ENCODE results near the gene ARHGEF9. TPM values are rescaled to one million over a fixed set of nuclear protein-coding genes. Genes with fewer than 3 reads are reported as not detected.

The ARHGEF9 gene
- total RNA-seq, 1 experiment from 2014 or later: 16.7 TPM

DNA sequence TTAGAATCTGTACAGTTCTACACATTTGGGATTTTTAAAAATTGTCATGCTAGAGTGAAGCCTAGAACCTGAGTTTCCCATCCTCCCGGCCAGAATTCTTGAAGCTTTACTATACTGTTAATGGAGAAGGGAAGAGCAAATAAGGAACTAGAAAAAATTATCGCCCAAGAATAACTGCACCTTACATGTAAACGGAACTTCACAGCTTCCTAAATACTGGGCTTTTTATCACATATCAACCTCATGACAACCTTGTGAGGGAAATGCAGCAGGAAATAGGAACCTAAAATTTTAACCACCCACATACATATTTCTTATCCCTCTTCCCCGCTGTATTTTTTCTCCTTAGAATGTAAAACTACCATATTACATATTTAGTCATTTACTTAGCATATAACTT lies 19.3 kb downstream of the ARHGEF9 start:
- BruUV-seq (replicated peaks): no TSS peak
- Histone ChIP-seq H3K36me3 (ENCODE audit: control insufficient read depth, insufficient read depth, low read length) (no peaks in the 10 kb centered on the region), H3K27me3 (ENCODE audit: control insufficient read depth, insufficient read depth, low read length) (no peaks in the 10 kb centered on the region), H3K4me3 (ENCODE audit: low read depth in 2 of 2, low read length in 2 of 2) (no peak overlapping the region), H3K4me1 (ENCODE audit: control insufficient read depth, insufficient read depth, low read length) (no peaks in the 10 kb centered on the region), H3K27ac (ENCODE audit: low read length) (no peak overlapping the region), H3K9me3 (ENCODE audit: control insufficient read depth, insufficient read depth, low read depth, low read length) (no peaks in the 10 kb centered on the region)
- POLR2A ChIA-PET: no interaction called here
- CTCF ChIA-PET: no interaction called here
- TF ChIP-seq, protein P1, sequence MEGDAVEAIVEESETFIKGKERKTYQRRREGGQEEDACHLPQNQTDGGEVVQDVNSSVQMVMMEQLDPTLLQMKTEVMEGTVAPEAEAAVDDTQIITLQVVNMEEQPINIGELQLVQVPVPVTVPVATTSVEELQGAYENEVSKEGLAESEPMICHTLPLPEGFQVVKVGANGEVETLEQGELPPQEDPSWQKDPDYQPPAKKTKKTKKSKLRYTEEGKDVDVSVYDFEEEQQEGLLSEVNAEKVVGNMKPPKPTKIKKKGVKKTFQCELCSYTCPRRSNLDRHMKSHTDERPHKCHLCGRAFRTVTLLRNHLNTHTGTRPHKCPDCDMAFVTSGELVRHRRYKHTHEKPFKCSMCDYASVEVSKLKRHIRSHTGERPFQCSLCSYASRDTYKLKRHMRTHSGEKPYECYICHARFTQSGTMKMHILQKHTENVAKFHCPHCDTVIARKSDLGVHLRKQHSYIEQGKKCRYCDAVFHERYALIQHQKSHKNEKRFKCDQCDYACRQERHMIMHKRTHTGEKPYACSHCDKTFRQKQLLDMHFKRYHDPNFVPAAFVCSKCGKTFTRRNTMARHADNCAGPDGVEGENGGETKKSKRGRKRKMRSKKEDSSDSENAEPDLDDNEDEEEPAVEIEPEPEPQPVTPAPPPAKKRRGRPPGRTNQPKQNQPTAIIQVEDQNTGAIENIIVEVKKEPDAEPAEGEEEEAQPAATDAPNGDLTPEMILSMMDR (IDR thresholded peaks at IDR 0.05): no peak
- TF ChIP-seq POLR2AphosphoS5 (IDR thresholded peaks at IDR 0.05; ENCODE audit: low read depth, low read length) (no peak), SIN3A (IDR thresholded peaks at IDR 0.05; ENCODE audit: borderline replicate concordance, insufficient read depth, low read depth, low read length) (no peak), TCF7L2 (IDR thresholded peaks at IDR 0.05; ENCODE audit: low read depth, low read length) (no peak)
- TF ChIP-seq, protein P2, sequence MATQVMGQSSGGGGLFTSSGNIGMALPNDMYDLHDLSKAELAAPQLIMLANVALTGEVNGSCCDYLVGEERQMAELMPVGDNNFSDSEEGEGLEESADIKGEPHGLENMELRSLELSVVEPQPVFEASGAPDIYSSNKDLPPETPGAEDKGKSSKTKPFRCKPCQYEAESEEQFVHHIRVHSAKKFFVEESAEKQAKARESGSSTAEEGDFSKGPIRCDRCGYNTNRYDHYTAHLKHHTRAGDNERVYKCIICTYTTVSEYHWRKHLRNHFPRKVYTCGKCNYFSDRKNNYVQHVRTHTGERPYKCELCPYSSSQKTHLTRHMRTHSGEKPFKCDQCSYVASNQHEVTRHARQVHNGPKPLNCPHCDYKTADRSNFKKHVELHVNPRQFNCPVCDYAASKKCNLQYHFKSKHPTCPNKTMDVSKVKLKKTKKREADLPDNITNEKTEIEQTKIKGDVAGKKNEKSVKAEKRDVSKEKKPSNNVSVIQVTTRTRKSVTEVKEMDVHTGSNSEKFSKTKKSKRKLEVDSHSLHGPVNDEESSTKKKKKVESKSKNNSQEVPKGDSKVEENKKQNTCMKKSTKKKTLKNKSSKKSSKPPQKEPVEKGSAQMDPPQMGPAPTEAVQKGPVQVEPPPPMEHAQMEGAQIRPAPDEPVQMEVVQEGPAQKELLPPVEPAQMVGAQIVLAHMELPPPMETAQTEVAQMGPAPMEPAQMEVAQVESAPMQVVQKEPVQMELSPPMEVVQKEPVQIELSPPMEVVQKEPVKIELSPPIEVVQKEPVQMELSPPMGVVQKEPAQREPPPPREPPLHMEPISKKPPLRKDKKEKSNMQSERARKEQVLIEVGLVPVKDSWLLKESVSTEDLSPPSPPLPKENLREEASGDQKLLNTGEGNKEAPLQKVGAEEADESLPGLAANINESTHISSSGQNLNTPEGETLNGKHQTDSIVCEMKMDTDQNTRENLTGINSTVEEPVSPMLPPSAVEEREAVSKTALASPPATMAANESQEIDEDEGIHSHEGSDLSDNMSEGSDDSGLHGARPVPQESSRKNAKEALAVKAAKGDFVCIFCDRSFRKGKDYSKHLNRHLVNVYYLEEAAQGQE (IDR thresholded peaks at IDR 0.05; ENCODE audit: insufficient read depth in 1 of 2, low read depth in 2 of 2, low read length in 1 of 2): no peak
- ATAC-seq (no peak), DNase-seq (ENCODE audit: low read depth, low spot score) (no peak)
- in situ Hi-C loops (cut with HindIII; ENCODE audit: low pct_unique_long_range_greater_than_20kb, low sequenced_read_pairs): no loop called here
- intact Hi-C loops (cut with micrococcal nuclease; ENCODE audit: unreplicated experiment): no loop called here

DNA sequence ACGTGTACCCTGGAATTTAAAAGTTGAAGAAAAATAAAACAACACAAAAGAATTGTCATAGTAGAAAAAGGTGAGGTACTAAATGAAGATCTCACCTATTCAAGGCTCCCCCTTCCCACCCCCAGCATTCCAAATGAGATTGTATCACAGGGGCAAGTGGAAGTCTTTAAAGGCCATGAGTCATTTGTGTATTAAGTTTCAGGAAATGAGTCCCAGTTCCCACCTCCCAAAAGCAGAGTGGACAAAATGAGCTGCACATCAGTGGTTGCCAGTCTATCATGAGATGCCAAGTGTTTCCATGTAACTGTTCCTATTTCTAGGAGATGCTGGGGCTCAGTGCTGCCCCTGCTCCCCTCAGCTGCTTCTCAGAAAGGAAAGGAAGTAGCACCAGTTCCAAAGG lies 20.1 kb downstream of the ARHGEF9 start:
- no peak for TF ChIP-seq SIN3A (IDR thresholded peaks at IDR 0.05; ENCODE audit: borderline replicate concordance, insufficient read depth, low read depth, low read length)
- no peak for TF ChIP-seq POLR2AphosphoS5 (IDR thresholded peaks at IDR 0.05; ENCODE audit: low read depth, low read length)
- TF ChIP-seq TCF7L2 (IDR thresholded peaks at IDR 0.05; ENCODE audit: low read depth, low read length): no peak
- TF ChIP-seq, protein P1 (IDR thresholded peaks at IDR 0.05): no peak
- TF ChIP-seq, protein P2 (IDR thresholded peaks at IDR 0.05; ENCODE audit: insufficient read depth in 1 of 2, low read depth in 2 of 2, low read length in 1 of 2): no peak
- no peak overlapping the region for H3K27ac ChIP-seq (ENCODE audit: low read length)
- ATAC-seq (no peak), DNase-seq (ENCODE audit: low read depth, low spot score) (no peak)
- intact Hi-C loops (cut with micrococcal nuclease; ENCODE audit: unreplicated experiment) (no loop called here), in situ Hi-C loops (cut with HindIII; ENCODE audit: low pct_unique_long_range_greater_than_20kb, low sequenced_read_pairs) (no loop called here)
- ChIA-PET POLR2A (no interaction called here), CTCF (no interaction called here)
- BruUV-seq (replicated peaks): no TSS peak
- no peaks in the 10 kb centered on the region for H3K4me1 ChIP-seq (ENCODE audit: control insufficient read depth, insufficient read depth, low read length)
- H3K36me3 ChIP-seq (ENCODE audit: control insufficient read depth, insufficient read depth, low read length): no peaks in the 10 kb centered on the region
- no peak overlapping the region for H3K4me3 ChIP-seq (ENCODE audit: low read depth in 2 of 2, low read length in 2 of 2)
- no peaks in the 10 kb centered on the region for H3K27me3 ChIP-seq (ENCODE audit: control insufficient read depth, insufficient read depth, low read length)
- H3K9me3 ChIP-seq (ENCODE audit: control insufficient read depth, insufficient read depth, low read depth, low read length): no peaks in the 10 kb centered on the region
